Measurements from ENCODE around the gene SERPINA12. TPM values are rescaled to one million over a fixed set of nuclear protein-coding genes. Genes with fewer than 3 reads are reported as not detected.

Gene SERPINA12
- polyA plus RNA-seq, 2 of the 4 experiments (the other 2 are of a cell fraction), result not detected

GRCh38 chr14:94481468-94482131 is 27.7 kb downstream of the SERPINA12 start:
- H3K27ac ChIP-seq, result no peak overlapping the region
- no peak for FAIRE-seq
- DNase-seq (ENCODE audit: low read depth in 1 of 2, low spot score in 1 of 2), result no peak
- peaks cover 19% of the 10 kb centered on the region for H3K9me3 ChIP-seq
- TF ChIP-seq CHD4 (IDR thresholded peaks at IDR 0.05; ENCODE audit: borderline replicate concordance) (no peak), GATA3 (IDR thresholded peaks at IDR 0.05; ENCODE audit: borderline replicate concordance) (no peak), HDAC2 (IDR thresholded peaks at IDR 0.05) (no peak), KDM5A (IDR thresholded peaks at IDR 0.05) (no peak), MAFK (IDR thresholded peaks at IDR 0.05; ENCODE audit: partially characterized antibody) (no peak)
- no peak overlapping the region for H3K4me2 ChIP-seq
- CTCF ChIA-PET, result interaction anchor here (1.2 kb wide), 1 partner anchor 26 kb away, joined by 3 read pairs; no protein-coding TSS in a partner anchor
- no peak overlapping the region for H3K4me3 ChIP-seq
- POLR2A ChIA-PET, result no interaction called here
- ATAC-seq, result no peak
- H3K4me1 ChIP-seq, result 0 out of 3 replicates have a peak, but pooled peaks cover 2% of the 10 kb centered on the region
- WGBS (ENCODE audit: missing lambda C conversion rate), result 26% methylated on average over 5 of the region's 5 CpGs

- no peak overlapping the region for H3K4me2 ChIP-seq
- no peak overlapping the region for H3K4me3 ChIP-seq
- ChIA-PET POLR2A (interaction anchor here (0.6 kb wide), 1 partner anchor 1316 kb away, joined by 3 read pairs; no protein-coding TSS in a partner anchor), CTCF (interaction anchor here (1.1 to 1.4 kb wide), 3 partner anchors 25 to 208 kb away, joined by 3 to 4 read pairs (median 3); no protein-coding TSS in a partner anchor)
- peaks cover 19% of the 10 kb centered on the region for H3K9me3 ChIP-seq
- TF ChIP-seq CBX8 (IDR thresholded peaks at IDR 0.05) (no peak), GATA3 (IDR thresholded peaks at IDR 0.05; ENCODE audit: borderline replicate concordance) (no peak), EHF (CRISPR knock-in tag; IDR thresholded peaks at IDR 0.05) (no peak), NFE2L2 (conservative IDR thresholded peaks at IDR 0.05; ENCODE audit: low read length) (no peak), TP53 (CRISPR knock-in tag; IDR thresholded peaks at IDR 0.05) (no peak), ESRRA (IDR thresholded peaks at IDR 0.05; ENCODE audit: borderline replicate concordance, low read length) (no peak), E2F6 (IDR thresholded peaks at IDR 0.05; ENCODE audit: borderline replicate concordance, low read depth) (no peak), ATOH8 (CRISPR knock-in tag; IDR thresholded peaks at IDR 0.05; ENCODE audit: low read depth) (no peak), TFCP2L1 (CRISPR knock-in tag; IDR thresholded peaks at IDR 0.05) (no peak)
- no peak for ATAC-seq
- 2% methylated on average over 2 of the region's 2 CpGs for WGBS (ENCODE audit: missing lambda C conversion rate)
- no peak for FAIRE-seq
- DNase-seq (ENCODE audit: low read depth in 1 of 2, low spot score in 1 of 2), result no peak
- no peak overlapping the region for H3K27ac ChIP-seq
- H3K4me1 ChIP-seq, result no peaks in the 10 kb centered on the region
These were observed 28.5 kb downstream of the SERPINA12 start for GRCh38 chr14:94480809-94481208.

- POLR2A ChIA-PET, result no interaction called here
- FAIRE-seq, result no peak
- no peak overlapping the region for H3K4me3 ChIP-seq
- peaks cover 19% of the 10 kb centered on the region for H3K9me3 ChIP-seq
- H3K4me1 ChIP-seq, result no peaks in the 10 kb centered on the region
- no peak for TF ChIP-seq JUN (IDR thresholded peaks at IDR 0.05)
- TF ChIP-seq E2F6 (IDR thresholded peaks at IDR 0.05; ENCODE audit: borderline replicate concordance, low read depth), result no peak
- no peak for TF ChIP-seq POLR2A (IDR thresholded peaks at IDR 0.05; ENCODE audit: low read length)
- no peak for TF ChIP-seq ZNF302 (CRISPR knock-in tag; IDR thresholded peaks at IDR 0.05)
- TF ChIP-seq EHF (CRISPR knock-in tag; IDR thresholded peaks at IDR 0.05), result no peak
- TF ChIP-seq HMGXB4 (CRISPR knock-in tag; IDR thresholded peaks at IDR 0.05; ENCODE audit: borderline replicate concordance), result no peak
- TF ChIP-seq ATOH8 (CRISPR knock-in tag; IDR thresholded peaks at IDR 0.05; ENCODE audit: low read depth), result no peak
- H3K4me2 ChIP-seq, result no peak overlapping the region
- DNase-seq (ENCODE audit: low read depth in 1 of 2, low spot score in 1 of 2), result no peak
- ATAC-seq, result no peak
- CTCF ChIA-PET, result interaction anchor here (1.0 kb wide), 1 partner anchor 11 kb away, joined by 3 read pairs; no protein-coding TSS in a partner anchor
- no peak overlapping the region for H3K27ac ChIP-seq
These were observed 30.8 kb downstream of the SERPINA12 start for GRCh38 chr14:94478420-94478819.
